ENCODE results near the gene MMD.
"Not testable (repeated sequence)": the region's sequence is repeated elsewhere in the genome, so short reads cannot be mapped to it uniquely, and the experiment has no call there.

The MMD gene

GRCh38 chr17:55421179-55421934 lies at the start of gene MMD:
Gene MMD, minus strand, starts transcription at chr17:55421835. Its CDS starts 140 bp downstream, at chr17:55421695.
- no peak for DNase-seq (ENCODE audit: low read depth in 2 of 2)

GRCh38 chr17:55466671-55467070 lies 45.0 kb upstream of the MMD start:
- DNase-seq (ENCODE audit: low read depth in 2 of 2), result no peak

GRCh38 chr17:55465771-55466170 lies 44.1 kb upstream of the MMD start:
- not testable (repeated sequence) for DNase-seq (ENCODE audit: low read depth in 2 of 2)

GRCh38 chr17:55463600-55463999 lies 42.0 kb upstream of the MMD start:
- no peak for DNase-seq (ENCODE audit: low read depth in 2 of 2)

GRCh38 chr17:55462711-55463110 lies 41.1 kb upstream of the MMD start:
- DNase-seq (ENCODE audit: low read depth in 2 of 2), result no peak

GRCh38 chr17:55462234-55462633 lies 40.6 kb upstream of the MMD start:
- no peak for DNase-seq (ENCODE audit: low read depth in 2 of 2)

- peak; percentile 54 to 59 for DNase-seq (ENCODE audit: low read depth in 2 of 2)
Observed at GRCh38 chr17:55458978-55459377, 37.3 kb upstream of the MMD start.

GRCh38 chr17:55458287-55458900 lies 36.8 kb upstream of the MMD start:
- DNase-seq (ENCODE audit: low read depth in 2 of 2), result no peak

- DNase-seq (ENCODE audit: low read depth in 2 of 2), result no peak
Observed at GRCh38 chr17:55456307-55457240, 34.9 kb upstream of the MMD start.

- no peak for DNase-seq (ENCODE audit: low read depth in 2 of 2)
Observed at GRCh38 chr17:55454906-55455474, 33.4 kb upstream of the MMD start.

GRCh38 chr17:55453839-55454557 lies 32.4 kb upstream of the MMD start:
- no peak for DNase-seq (ENCODE audit: low read depth in 2 of 2)

- DNase-seq (ENCODE audit: low read depth in 2 of 2), result no peak
Observed at GRCh38 chr17:55452139-55452790, 30.6 kb upstream of the MMD start.

- no peak for DNase-seq (ENCODE audit: low read depth in 2 of 2)
Observed at GRCh38 chr17:55451758-55452138, 30.1 kb upstream of the MMD start.

- no peak for DNase-seq (ENCODE audit: low read depth in 2 of 2)
Observed at GRCh38 chr17:55451203-55451641, 29.6 kb upstream of the MMD start.

GRCh38 chr17:55450232-55450825 lies 28.7 kb upstream of the MMD start:
- DNase-seq (ENCODE audit: low read depth in 2 of 2), result no peak

- DNase-seq (ENCODE audit: low read depth in 2 of 2), result no peak
Observed at GRCh38 chr17:55448681-55449080, 27.0 kb upstream of the MMD start.

GRCh38 chr17:55446581-55447205 lies 25.1 kb upstream of the MMD start:
- no peak for DNase-seq (ENCODE audit: low read depth in 2 of 2)

GRCh38 chr17:55446004-55446403 lies 24.4 kb upstream of the MMD start:
- DNase-seq (ENCODE audit: low read depth in 2 of 2), result not testable (repeated sequence)

- no peak for DNase-seq (ENCODE audit: low read depth in 2 of 2)
Observed at GRCh38 chr17:55444471-55445441, 23.1 kb upstream of the MMD start.

Data from stimulated activated CD8-positive, alpha-beta memory T cell treated with anti-CD3 and anti-CD28 coated beads, Interleukin-15, amount 100 ng/mL, for 48 hours (primary cell).